ENCODE measurements around the gene PGRMC2.

The PGRMC2 gene

GRCh38 chr4:128298852-128299251 lies 11.2 kb upstream of the PGRMC2 start:
- no peak for DNase-seq (ENCODE audit: low spot score)

GRCh38 chr4:128298146-128298758 lies 10.6 kb upstream of the PGRMC2 start:
- no peak for DNase-seq (ENCODE audit: low spot score)

- no peak for DNase-seq (ENCODE audit: low spot score)
Measured at GRCh38 chr4:128295255-128295654, 7.6 kb upstream of the PGRMC2 start.

DNA sequence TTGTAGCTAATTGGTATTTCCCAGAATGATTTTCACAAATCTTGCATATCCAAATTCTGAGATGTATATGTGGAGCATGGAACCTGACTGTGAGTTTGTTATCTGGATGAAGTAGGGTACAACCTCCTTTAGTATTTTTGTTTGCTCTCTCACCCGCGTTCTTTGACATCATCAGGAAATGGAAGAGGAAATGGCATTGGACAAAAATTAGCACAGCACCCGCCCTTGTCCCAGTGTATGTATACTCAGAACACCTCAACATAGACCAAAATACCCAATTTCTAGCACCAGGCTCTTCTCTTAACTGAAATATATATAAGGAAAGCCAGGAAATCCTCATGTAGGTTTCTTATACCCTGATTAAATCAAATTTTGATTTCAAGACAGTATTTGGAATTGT lies 6.9 kb upstream of the PGRMC2 start:
- no peak for DNase-seq (ENCODE audit: low spot score)

- DNase-seq (ENCODE audit: low spot score): no peak
Measured at GRCh38 chr4:128292349-128292748, 4.7 kb upstream of the PGRMC2 start.

- DNase-seq (ENCODE audit: low spot score): no peak
Measured at GRCh38 chr4:128291096-128291495, 3.5 kb upstream of the PGRMC2 start.

DNA sequence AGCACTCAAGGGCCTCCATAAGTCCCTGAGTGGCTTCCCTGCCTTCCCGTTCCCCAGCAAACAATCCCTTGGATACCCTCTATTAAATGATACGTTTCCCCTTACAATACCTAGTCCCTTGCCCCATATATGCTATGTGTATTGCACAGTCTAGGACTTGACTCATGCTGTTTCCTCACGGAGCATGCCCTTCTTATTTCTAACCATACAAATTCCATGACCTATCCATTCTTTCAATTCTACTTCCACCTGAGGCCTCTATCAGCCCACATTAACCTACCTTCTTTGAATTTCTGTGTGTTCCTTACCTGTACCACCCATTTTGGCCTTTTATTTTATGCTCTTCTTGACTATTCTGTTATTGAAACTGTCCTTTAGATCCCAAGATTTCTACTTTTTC lies 2.9 kb upstream of the PGRMC2 start:
- no peak for DNase-seq (ENCODE audit: low spot score)

DNA sequence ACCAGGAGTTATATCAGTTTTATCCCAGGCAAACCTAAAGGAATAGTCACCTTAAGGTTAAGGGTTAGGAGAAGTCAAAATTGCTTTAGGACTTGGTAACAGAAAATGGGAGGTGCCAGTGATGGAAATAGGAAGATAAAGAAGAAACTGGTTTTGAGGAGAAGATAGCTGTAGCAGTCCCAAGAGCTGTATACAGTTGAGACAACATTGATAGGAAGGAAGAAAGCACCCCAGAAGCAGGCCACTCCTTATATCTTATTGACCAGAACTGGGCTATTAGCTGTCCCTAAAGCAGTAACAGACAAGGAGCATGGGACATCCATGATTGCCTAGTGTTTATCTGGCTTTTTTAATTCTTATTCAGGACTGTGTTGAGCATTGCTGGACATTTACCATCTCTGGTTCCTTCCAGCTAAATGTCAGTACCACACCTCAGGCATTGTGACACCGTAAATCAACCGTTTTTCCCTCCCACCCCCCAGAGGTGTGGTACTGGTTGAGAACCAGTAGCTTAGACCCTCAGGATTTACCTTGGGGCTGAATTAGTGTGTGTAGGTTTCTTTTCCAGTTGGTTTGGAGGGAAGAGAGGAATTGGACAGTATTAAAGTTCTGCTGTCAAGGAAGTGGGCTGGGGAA lies 2.0 kb upstream of the PGRMC2 start:
- DNase-seq (ENCODE audit: low spot score): no peak

DNA sequence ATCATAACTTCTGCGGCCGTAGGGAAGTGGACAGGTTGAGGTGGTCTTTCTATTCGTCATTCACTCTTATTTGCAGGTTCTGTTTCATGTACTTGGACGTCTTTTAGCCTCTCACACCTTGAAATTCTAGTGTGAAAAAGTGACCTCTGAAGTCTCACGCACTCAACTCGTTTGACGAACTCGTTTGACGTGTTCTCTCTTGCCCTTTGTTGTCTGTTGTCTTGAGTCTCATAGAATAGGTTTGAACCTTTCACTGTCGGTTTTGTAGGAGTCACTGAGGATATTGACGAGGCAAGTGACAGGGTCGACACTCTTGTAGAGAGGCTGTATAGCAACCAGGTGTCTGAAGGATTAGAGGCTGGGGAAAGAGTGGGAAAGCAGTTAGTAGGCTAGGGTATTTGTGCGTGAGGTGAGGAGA lies 1.1 kb upstream of the PGRMC2 start:
- no peak for DNase-seq (ENCODE audit: low spot score)

- peak; percentile 97 for DNase-seq (ENCODE audit: low spot score)
Measured at GRCh38 chr4:128287871-128288688, 467 bp upstream of the PGRMC2 start.

- peak; percentile 47 for DNase-seq (ENCODE audit: low spot score)
Measured at GRCh38 chr4:128286474-128287058, 1.0 kb downstream of the PGRMC2 start.

- DNase-seq (ENCODE audit: low spot score): no peak
Measured at GRCh38 chr4:128285085-128285997, 2.3 kb downstream of the PGRMC2 start.

DNA sequence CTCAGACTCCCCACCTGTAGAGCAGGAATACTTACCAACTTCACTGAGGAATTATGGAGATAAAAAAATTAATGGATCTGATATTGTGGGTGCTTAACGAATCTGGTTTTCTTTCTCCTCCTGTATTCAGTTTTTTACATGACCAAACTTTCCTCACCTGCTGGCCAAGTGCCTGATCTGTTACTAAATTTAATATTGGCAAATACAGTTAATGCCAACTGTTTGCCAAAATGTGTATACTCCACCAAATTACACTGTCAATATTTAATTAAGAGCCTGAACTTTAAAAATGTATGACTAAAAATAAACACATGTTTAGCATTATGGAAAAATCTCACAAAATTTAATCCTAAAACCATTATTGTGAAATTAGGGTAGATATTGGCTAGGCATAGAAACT lies 3.3 kb downstream of the PGRMC2 start:
- no peak for DNase-seq (ENCODE audit: low spot score)

GRCh38 chr4:128283071-128283470 lies 4.5 kb downstream of the PGRMC2 start:
- no peak for DNase-seq (ENCODE audit: low spot score)

DNA sequence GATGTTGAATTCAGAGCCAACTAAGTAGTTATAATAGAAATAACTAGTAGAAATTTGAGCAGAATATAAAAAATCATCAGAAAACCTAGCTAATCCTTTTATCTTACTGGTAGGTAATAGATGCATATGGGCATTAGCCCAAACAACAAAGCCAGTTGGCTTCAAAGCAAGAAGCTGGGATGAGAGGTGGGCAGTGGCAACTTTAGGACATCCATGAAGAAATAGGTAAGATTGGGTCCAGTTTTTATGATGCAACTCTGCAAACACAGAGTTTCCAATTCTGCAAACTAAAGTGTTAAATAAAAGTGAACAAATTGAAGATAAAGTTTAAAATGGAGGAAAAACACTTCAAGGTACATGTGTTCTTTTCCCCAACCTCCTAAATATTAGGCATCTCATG lies 5.1 kb downstream of the PGRMC2 start:
- DNase-seq (ENCODE audit: low spot score): no peak

GRCh38 chr4:128281354-128281753 lies 6.3 kb downstream of the PGRMC2 start:
- DNase-seq (ENCODE audit: low spot score): no peak

- DNase-seq (ENCODE audit: low spot score): no peak
Measured at GRCh38 chr4:128279624-128280225, 7.9 kb downstream of the PGRMC2 start.

- no peak for DNase-seq (ENCODE audit: low spot score)
Measured at GRCh38 chr4:128277856-128278255, 9.8 kb downstream of the PGRMC2 start.

DNA sequence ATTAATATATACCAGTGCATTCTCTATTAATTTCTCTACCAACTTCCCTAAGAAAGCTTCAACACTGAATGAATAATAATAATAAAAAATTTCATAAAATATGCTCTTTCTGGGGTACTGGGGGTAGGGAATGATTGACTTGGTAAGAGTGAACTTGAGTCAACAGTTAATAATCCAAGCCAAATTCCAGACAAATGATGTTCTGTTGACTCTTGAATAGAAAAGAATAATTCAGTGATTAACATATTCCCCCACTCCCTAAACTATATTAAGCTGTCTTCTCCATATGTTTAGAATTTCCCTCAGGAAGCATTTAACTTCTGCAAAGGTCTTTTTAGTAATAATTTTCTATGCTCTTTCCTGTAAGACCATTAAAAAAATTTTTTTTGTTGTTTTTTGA lies 12.3 kb downstream of the PGRMC2 start:
- DNase-seq (ENCODE audit: low spot score): no peak

DNA sequence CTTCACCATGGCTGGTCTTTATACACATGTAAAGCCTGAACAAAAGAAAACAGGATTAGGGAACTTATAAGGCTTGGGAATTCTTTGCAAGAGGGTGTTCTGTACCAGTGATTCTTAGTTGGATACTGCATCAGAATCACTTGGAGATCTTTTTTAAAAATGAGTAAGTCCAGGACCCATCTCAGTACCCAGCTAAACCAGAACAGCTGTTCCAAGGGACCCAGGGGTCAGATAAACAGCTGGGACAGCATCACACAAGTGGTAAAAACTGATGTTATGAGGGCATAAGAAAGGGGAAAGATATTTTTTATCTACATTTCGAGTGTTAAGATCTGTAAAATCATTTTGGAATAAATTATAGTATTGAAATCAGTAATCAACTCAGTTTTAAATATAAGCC lies 16.1 kb downstream of the PGRMC2 start:
- no peak for DNase-seq (ENCODE audit: low spot score)

GRCh38 chr4:128268970-128269369 lies 18.6 kb downstream of the PGRMC2 start:
- no peak for DNase-seq (ENCODE audit: low spot score)
